Central memory CD4-positive, alpha-beta T cell (primary cell): ENCODE measurements around the gene WNT8A.

ENCODE experiments used
- DNase-seq: peaks from one replicate; pipeline ENCODE4 v3.0.0; 2022

The WNT8A gene

DNA sequence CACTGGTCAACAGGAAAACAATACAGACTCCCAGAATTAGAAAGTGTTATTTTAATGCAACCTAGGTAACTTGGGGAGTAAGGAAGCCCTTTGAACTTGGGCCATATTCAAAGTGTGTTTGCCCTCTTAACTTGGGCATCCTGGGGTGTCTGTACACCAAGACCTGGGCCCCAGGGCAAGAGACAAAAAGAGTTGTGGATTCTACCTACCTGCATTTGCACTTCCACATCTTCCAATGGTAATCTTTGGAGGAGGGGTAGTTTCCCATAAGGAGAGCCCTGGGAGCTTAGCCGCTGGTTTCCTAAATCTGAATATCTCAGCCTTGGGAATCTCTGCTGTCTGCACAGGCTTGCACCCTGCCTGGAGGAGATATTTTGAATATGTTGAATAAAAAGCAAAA, 8.5 kb downstream of the WNT8A start:
- no peak for DNase-seq

DNA sequence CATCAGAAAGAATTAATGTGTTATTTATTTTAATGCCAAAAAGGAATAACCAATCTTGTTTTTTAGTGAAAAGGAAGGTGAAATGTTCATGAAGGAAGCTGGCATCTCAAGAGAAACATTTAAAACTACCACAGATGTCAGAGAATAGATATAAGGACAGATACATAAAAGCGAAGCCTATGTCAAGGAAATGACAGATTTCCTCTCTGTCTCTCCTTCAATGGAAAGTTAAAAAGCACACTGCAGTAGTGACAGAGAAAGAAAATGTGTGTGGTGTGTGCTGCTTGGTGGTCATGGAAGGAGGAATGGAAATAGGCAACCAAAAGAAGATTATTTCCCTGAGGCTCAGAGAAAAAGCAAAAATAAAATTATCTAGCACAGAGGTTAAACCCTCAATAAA, 9.2 kb downstream of the WNT8A start:
- DNase-seq, result no peak

- no peak for DNase-seq
These were observed 11.5 kb downstream of the WNT8A start for GRCh38 chr5:138095100-138095907.

- DNase-seq, result no peak
These were observed 12.5 kb downstream of the WNT8A start for GRCh38 chr5:138096363-138096762.

DNA sequence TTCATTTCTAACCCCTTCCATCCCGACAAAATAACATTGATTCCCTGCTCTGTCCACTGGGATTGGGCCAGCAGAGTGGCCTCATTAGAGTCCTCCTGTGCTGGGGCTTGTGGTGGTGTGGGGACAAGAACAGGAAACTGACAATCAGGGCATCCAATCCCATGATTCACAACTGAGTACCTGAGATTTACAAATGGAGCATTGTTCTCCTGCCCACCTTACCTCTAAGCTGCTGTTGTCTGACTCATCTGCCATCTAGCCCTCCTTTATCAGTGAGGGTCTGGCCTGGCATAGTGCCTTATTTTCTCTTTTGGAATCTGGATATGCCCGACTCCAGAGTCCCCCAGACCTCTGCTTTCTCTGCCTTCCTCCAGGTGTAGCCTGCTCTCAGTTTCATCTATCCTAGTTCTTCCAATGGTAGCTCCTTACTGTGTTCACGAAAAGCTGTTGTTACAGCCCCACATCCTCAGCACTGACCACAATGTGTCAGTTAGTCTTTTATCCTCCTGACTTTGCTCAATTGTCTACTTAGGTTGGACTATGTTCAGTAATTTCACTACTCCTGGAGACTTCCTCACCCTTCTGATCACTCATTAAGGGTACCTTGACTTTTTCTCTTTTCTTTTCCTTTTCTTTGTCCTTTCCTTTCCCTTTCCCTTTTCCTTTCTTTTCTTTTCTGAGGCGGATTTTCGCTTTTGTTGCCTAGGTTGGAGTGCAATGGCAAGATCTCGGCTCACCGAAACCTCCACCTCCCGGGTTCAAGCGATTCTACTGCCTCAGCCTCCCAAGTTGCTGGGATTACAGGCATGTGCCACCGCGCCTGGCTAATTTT, 13.4 kb downstream of the WNT8A start:
- no peak for DNase-seq

- DNase-seq, result no peak
These were observed 18.9 kb downstream of the WNT8A start for GRCh38 chr5:138102454-138103318.

DNA sequence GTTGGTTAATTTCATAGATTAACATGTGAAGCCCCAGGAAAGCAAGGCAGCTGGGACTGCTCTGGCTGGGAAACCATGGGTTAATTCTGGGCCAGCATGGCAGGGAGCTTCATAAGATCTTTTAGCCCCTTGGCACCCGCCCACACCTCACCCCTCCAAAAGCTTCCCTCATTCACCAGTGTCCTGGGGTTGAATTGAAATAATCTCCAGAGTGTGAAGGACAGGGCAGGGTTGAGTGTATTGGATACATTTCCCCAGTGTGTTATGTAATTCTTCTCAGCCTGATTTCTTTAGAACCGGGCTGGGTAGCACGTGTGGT, 19.4 kb downstream of the WNT8A start:
- DNase-seq, result no peak

DNA sequence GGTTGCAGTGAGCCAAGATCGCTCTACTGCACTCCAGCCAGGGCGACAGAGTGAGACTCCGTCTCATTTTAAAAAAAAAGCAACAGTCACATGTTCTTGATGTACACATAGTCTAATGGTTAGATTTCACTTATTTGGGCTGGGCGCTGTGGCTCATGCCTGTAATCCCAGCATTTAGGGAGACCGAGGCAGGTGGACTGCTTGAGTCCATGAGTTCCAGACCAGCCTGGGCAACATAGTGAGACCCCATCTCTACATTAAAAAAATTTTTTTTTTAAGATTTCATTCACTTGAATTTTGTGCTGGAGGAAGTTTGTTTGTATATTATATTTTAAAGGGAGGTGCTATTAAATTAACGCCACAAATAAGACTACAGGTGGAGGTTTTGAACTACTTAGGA, 21.9 kb downstream of the WNT8A start:
- DNase-seq, result no peak

DNA sequence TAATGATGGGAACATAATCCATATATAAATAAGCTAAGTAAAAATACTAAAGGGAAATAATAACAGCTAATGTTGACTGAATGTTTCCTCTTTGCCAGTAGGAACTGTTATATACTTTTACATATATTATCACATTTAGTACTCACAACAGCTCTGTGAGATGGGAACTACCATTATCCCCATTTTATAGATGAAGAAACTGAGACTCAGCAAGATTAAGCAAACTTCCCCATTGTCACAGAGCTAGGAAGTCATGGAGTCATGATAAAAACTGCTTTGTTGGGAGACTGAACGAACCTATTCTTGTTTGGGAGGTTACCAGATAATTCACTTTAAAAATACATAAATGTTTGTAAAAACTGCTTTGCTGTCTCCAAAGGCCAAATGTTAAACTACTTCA, 23.4 kb downstream of the WNT8A start:
- no peak for DNase-seq

GRCh38 chr5:138109463-138110265, 25.8 kb downstream of the WNT8A start:
- no peak for DNase-seq

DNA sequence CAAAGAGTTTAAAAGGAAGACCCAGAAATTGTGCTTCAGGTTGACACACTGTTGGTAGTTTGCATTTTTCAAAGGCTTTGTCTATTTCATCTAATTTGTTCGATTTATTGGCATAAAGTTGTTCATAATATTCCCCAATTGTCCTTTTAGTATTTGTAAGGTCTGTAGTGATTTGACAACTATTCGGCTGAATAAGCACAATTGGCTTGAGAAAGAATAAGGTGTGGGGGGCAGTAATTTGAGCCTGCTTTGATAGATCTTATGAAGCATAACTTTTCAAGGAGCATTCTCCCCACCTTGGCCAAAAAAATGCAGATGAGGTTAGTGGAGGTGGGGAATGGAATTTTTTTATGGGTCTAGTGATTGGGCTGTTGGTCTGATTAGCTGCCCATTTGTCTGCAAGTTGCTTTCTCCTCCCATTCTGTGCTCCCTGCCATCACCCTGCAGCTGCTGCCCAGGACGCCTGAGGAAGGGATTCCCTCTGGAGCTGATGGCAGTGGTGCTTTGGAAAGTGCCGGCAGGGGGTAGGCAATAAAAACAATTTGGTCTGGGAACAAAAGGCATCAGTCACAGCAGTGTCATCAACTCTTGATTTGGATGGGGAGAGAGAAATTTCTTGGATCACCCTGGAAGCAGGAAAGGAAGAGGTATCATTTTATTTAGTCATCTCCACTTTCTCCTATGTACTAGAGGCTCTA, 26.6 kb downstream of the WNT8A start:
- no peak for DNase-seq

GRCh38 chr5:138111181-138111580, 27.3 kb downstream of the WNT8A start:
- no peak for DNase-seq

DNA sequence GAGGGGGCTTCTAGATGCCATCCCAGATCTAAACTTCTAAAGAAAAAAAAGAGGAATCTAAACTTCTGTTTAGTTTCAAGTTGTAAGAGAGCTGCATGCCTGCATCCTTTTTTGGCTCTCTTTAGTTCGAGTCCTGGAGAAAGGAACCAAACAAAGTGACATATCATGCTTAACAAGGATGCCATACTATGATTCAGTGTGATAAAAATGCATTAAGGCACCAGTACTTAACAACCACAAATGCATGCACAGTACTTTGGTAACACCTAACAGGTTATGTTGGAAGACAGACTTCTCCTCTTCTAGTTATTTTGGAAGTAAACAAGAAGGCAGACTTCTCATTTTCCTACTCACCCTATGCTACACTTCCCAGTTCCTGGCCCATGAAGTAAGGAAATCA, 28.1 kb downstream of the WNT8A start:
- DNase-seq, result no peak

- DNase-seq, result no peak
These were observed 31.4 kb downstream of the WNT8A start for GRCh38 chr5:138115254-138115653.

DNA sequence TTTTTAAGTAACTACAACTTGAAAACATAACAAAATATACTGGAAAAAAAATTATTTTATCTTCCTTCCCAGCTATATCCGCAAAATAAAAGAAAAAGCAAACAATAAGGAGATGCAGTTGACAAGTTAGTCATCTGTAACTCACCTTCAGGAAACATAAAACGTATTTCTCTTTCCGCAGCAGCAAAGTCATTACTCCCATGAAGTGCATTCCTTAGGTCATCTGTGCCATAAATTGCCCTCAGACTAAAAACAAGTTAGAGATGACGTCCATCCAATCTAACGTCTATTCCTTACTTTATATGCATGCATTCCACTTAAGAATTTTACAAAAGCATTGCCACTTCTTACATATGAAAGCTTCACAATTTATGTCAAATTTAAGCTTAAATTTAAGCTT, 44.5 kb downstream of the WNT8A start:
- no peak for DNase-seq

- no peak for DNase-seq
These were observed 45.5 kb downstream of the WNT8A start for GRCh38 chr5:138129347-138129746.

- no peak for DNase-seq
These were observed 48.7 kb downstream of the WNT8A start for GRCh38 chr5:138132543-138132942.

DNA sequence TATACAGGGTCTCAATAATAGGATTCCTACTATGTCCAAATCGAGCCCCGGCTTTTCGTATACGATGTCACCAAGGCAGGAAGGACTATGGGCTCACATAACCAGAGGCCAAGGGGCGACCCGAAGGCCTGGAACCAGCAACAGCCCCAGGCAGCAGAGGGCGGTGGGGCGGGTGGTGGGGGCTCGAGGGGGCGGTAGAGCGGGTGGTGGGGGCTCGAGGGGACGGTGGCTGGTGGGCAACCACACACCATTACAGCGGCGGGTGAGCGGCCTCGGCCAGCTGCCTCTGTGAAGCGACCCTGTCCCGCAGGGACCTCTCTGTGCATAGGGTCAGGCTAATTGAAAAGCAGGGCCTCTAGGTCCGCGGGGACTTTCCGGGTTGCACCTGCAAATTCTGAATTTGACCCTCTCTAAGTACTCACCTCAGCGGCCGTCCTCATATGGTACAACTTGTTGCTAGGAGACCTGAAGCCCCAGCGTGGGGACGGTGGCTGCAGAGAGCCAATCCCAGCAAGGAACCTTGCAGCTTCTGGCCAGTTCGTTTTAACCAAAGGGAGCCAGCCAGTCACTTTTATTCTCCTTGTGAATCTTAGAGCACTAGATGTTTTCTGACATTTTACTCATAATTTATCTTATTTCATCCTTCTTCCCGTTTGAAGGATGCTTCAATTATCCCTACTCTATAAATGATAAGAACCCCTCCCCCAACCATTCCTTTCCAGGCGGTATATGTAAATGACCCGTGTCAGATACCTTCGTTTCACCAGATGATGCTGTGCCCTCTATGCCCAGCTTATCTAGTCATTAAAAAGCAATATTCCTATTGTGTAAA, 55.3 kb downstream of the WNT8A start, which contains the start of gene NME5:
Gene NME5, minus strand, starts transcription at position 480 of the 832 bp plus-strand sequence. CDS start 648 bp downstream, outside the sequence.
- no peak for DNase-seq

GRCh38 chr5:138139781-138140090, 55.9 kb downstream of the WNT8A start:
- DNase-seq, result no peak

- no peak for DNase-seq
These were observed 56.4 kb downstream of the WNT8A start for GRCh38 chr5:138140268-138140667.
